Transverse colon (tissue), 4 donors: ENCODE measurements around the gene RNF169.

Source experiments
- CTCF ChIP-seq, 5 experiments: fragments of 200-600 bp in 3 of 5; fragments of 450-650 bp in 2 of 5; sonication (generic) in 3 of 5; IDR thresholded peaks; 1 replicate in 2 of 5; 2 replicates in 3 of 5; pipeline ENCODE4 v1.5.1; 2016 to 2017; ENCODE audit warnings: antibody characterized with exemption in 5 of 5, inconsistent platforms in 3 of 5, mild to moderate bottlenecking in 2 of 5, moderate library complexity in 1 of 5
- EP300 ChIP-seq: sonication (generic); formaldehyde crosslinking; IDR thresholded peaks from one replicate; pipeline ENCODE4 v1.6.1; 2017; ENCODE audit warnings: antibody characterized with exemption, low read depth
- POLR2A ChIP-seq: fragments of 450-650 bp; IDR thresholded peaks from one replicate; pipeline ENCODE4 v1.6.1; 2016; ENCODE audit warnings: antibody characterized with exemption, mild to moderate bottlenecking, moderate library complexity
- POLR2AphosphoS5 ChIP-seq, 3 donors: sonication (generic); formaldehyde crosslinking; IDR thresholded peaks; one replicate each; pipeline ENCODE4 v1.6.1; 2016; ENCODE audit warnings: antibody characterized with exemption in 3 of 3

GRCh38 chr11:74863410-74863809, 114.8 kb downstream of the RNF169 start:
- TF ChIP-seq POLR2AphosphoS5 (IDR thresholded peaks at IDR 0.05) = no peak
- TF ChIP-seq CTCF (IDR thresholded peaks at IDR 0.05) = no peak
- TF ChIP-seq EP300 = no peak
- TF ChIP-seq POLR2A = no peak
